Chondrocyte (in vitro differentiated cells): ENCODE results near the gene F13A1. TPM values are rescaled to one million over a fixed set of nuclear protein-coding genes. Genes with fewer than 3 reads are reported as not detected.

Experiments
- DNase-seq: peaks from one replicate; pipeline ENCODE4 v3.0.0; 2021; ENCODE audit warnings: mixed read lengths, low spot score
- H3K27ac Mint-ChIP-seq: one replicate; pipeline ENCODE4 v1.8.0; 2021; ENCODE audit warnings: mild to moderate bottlenecking, moderate library complexity, mixed read lengths; ENCODE audit not compliant: unreplicated experiment
- H3K27me3 Mint-ChIP-seq: 2 replicates; pipeline ENCODE4 v1.8.0; 2021; ENCODE audit warnings: low read depth, mixed read lengths
- H3K36me3 Mint-ChIP-seq: 2 replicates; pipeline ENCODE4 v1.8.0; 2021; ENCODE audit warnings: low read depth, mixed read lengths
- H3K4me1 Mint-ChIP-seq: 2 replicates; pipeline ENCODE4 v1.8.0; 2021; ENCODE audit warnings: low read depth, mild to moderate bottlenecking, mixed read lengths
- H3K4me3 Mint-ChIP-seq: one replicate; pipeline ENCODE4 v1.8.0; 2021; ENCODE audit warnings: mild to moderate bottlenecking, moderate library complexity, mixed read lengths; ENCODE audit not compliant: unreplicated experiment
- H3K9me3 Mint-ChIP-seq: 2 replicates; pipeline ENCODE4 v1.8.0; 2021; ENCODE audit warnings: low read depth, mixed read lengths
- CTCF ChIP-seq: fragments of 200-600 bp; sonication (generic); IDR thresholded peaks from 2 replicates; pipeline ENCODE4 v1.5.0; 2021; ENCODE audit warnings: antibody characterized with exemption, mild to moderate bottlenecking, moderate library complexity
- total RNA-seq: library from RNA; stranded (reverse); gene quantifications from 3 replicates; pipeline ENCODE4 v1.2.1, GENCODE V29; 2021

F13A1 gene
- total RNA-seq, 1 donor from 2014 or later: 2.7 TPM

- Mint-ChIP-seq H3K4me3 (no peak overlapping the region), H3K4me1 (peaks cover 30% of the 10 kb centered on the region), H3K9me3 (no peaks in the 10 kb centered on the region), H3K27ac (no peak overlapping the region), H3K27me3 (no peaks in the 10 kb centered on the region), H3K36me3 (no peaks in the 10 kb centered on the region)
- no peak for TF ChIP-seq CTCF
- no peak for DNase-seq
These were observed 439 bp upstream of the F13A1 start for GRCh38 chr6:6320901-6321300.

GRCh38 chr6:6317825-6318733, 2.4 kb downstream of the F13A1 start:
- Mint-ChIP-seq H3K27me3 (no peaks in the 10 kb centered on the region), H3K4me3 (no peak overlapping the region), H3K9me3 (peaks cover 2% of the 10 kb centered on the region), H3K4me1 (peaks cover 39% of the 10 kb centered on the region), H3K36me3 (no peaks in the 10 kb centered on the region), H3K27ac (no peak overlapping the region)
- no peak for DNase-seq
- TF ChIP-seq CTCF: no peak

- H3K4me3 Mint-ChIP-seq: no peak overlapping the region
- no peak overlapping the region for H3K27ac Mint-ChIP-seq
- no peak for DNase-seq
- no peaks in the 10 kb centered on the region for H3K36me3 Mint-ChIP-seq
- no peaks in the 10 kb centered on the region for H3K27me3 Mint-ChIP-seq
- peaks cover 39% of the 10 kb centered on the region for H3K4me1 Mint-ChIP-seq
- H3K9me3 Mint-ChIP-seq: peaks cover 2% of the 10 kb centered on the region
- TF ChIP-seq CTCF: no peak
These were observed 3.1 kb downstream of the F13A1 start for GRCh38 chr6:6317386-6317785.

GRCh38 chr6:6315660-6316059, 4.8 kb downstream of the F13A1 start:
- Mint-ChIP-seq H3K4me3 (no peak overlapping the region), H3K9me3 (peaks cover 2% of the 10 kb centered on the region), H3K36me3 (no peaks in the 10 kb centered on the region), H3K27ac (no peak overlapping the region), H3K27me3 (no peaks in the 10 kb centered on the region), H3K4me1 (peaks cover 25% of the 10 kb centered on the region)
- TF ChIP-seq CTCF: peak; percentile 88
- no peak for DNase-seq

- Mint-ChIP-seq H3K9me3 (peaks cover 2% of the 10 kb centered on the region), H3K27me3 (no peaks in the 10 kb centered on the region), H3K27ac (no peak overlapping the region), H3K4me1 (peaks cover 18% of the 10 kb centered on the region), H3K36me3 (no peaks in the 10 kb centered on the region), H3K4me3 (no peak overlapping the region)
- no peak for TF ChIP-seq CTCF
- DNase-seq: no peak
These were observed 5.9 kb downstream of the F13A1 start for GRCh38 chr6:6314596-6314995.
